MCF 10A (cell line): ENCODE results near the gene CC2D2A. TPM values are rescaled to one million over a fixed set of nuclear protein-coding genes. Genes with fewer than 3 reads are reported as not detected.
A peak's percentile ranks its signal among the peaks of the same experiment; 100 is the strongest.
"Not testable (repeated sequence)": the region's sequence is repeated elsewhere in the genome, so short reads cannot be mapped to it uniquely, and the experiment has no call there.

Source experiments
- BruUV-seq: library from RNA; stranded (reverse); fragments of 400-500 nt; replicated peaks from 2 replicates; lab custom pipeline; 2021; lab: Mats Ljungman, UMichigan
- CTCF ChIA-PET: fragments of 300-600 bp; sonication (Branson Sonifier 250); formaldehyde crosslinking; extraction: SDS; loops from one replicate; lab custom pipeline; 2021; ENCODE audit warnings: antibody characterized with exemption, inconsistent platforms; lab: Yijun Ruan, JAX
- POLR2A ChIA-PET: fragments of 300-600, 350-650 bp; sonication (Branson Sonifier 250); formaldehyde crosslinking; extraction: SDS; loops from one replicate; lab custom pipeline; 2020; ENCODE audit warnings: antibody characterized with exemption, inconsistent platforms; lab: Yijun Ruan, JAX
- DNase-seq: peaks from one replicate; pipeline ENCODE4 v3.0.0-alpha.2; 2018; ENCODE audit not compliant: unreplicated experiment
- H3K27ac Mint-ChIP-seq: one replicate; pipeline ENCODE4 v1.8.0; 2022; ENCODE audit warnings: mild to moderate bottlenecking, low read depth, mixed read lengths; ENCODE audit not compliant: unreplicated experiment
- H3K27me3 Mint-ChIP-seq: one replicate; pipeline ENCODE4 v1.8.0; 2022; ENCODE audit warnings: mixed read lengths; ENCODE audit not compliant: insufficient read depth, unreplicated experiment
- H3K36me3 Mint-ChIP-seq: one replicate; pipeline ENCODE4 v1.8.0; 2022; ENCODE audit warnings: mild to moderate bottlenecking, moderate library complexity, mixed read lengths; ENCODE audit not compliant: insufficient read depth, unreplicated experiment
- H3K4me1 Mint-ChIP-seq: one replicate; pipeline ENCODE4 v1.8.0; 2022; ENCODE audit warnings: mixed read lengths; ENCODE audit not compliant: insufficient read depth, unreplicated experiment
- H3K4me3 Mint-ChIP-seq: one replicate; pipeline ENCODE4 v1.8.0; 2022; ENCODE audit warnings: mild to moderate bottlenecking, moderate library complexity, mixed read lengths; ENCODE audit not compliant: unreplicated experiment
- H3K9me3 Mint-ChIP-seq: one replicate; pipeline ENCODE4 v1.8.0; 2022; ENCODE audit warnings: mixed read lengths; ENCODE audit not compliant: unreplicated experiment
- intact Hi-C: fragments of 100-400 bp; cut with micrococcal nuclease; formaldehyde crosslinking; loops from 2 replicates; pipeline ENCODE4 v1.14.1; 2022
- total RNA-seq: library from RNA; stranded (reverse); gene quantifications from 2 replicates; pipeline ENCODE4 v1.2.3, GENCODE V29; 2022
- TF ChIP-seq, protein P1 (sequence below): fragments of 200-600 bp; IDR thresholded peaks from one replicate; pipeline ENCODE4 v1.8.0; 2022; ENCODE audit warnings: antibody characterized with exemption, mild to moderate bottlenecking; ENCODE audit not compliant: unreplicated experiment

CC2D2A gene
- total RNA-seq, 1 experiment from 2014 or later, result 8.6 TPM

DNA sequence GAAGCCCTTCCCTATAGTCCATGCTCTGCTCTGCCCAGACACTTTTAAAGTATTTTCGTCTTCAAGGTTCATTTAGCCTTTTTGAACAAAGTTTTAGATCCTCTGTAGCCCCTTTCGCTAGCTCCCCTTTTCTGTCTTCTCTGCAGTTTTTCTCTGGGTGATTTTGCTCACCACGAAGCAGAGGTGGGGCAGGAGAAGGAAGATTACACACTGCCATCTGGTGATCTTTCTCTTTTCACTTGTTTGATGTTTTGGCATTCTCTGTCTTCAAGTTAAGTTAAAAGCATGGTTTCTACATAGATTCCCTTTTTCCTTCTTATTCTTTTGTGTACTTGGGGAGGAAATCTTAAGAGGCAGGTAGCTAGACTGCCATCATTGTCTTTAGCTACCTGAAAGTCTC, 43.9 kb downstream of the CC2D2A start:
- CTCF ChIA-PET, result interaction anchor here (0.6 to 2.4 kb wide), 6 partner anchors 10 to 838 kb away, joined by 3 to 7 read pairs (median 3); no protein-coding TSS in a partner anchor
- H3K4me1 Mint-ChIP-seq, result no peaks in the 10 kb centered on the region
- H3K9me3 Mint-ChIP-seq, result no peaks in the 10 kb centered on the region
- H3K4me3 Mint-ChIP-seq, result no peak overlapping the region
- TF ChIP-seq, protein P1, sequence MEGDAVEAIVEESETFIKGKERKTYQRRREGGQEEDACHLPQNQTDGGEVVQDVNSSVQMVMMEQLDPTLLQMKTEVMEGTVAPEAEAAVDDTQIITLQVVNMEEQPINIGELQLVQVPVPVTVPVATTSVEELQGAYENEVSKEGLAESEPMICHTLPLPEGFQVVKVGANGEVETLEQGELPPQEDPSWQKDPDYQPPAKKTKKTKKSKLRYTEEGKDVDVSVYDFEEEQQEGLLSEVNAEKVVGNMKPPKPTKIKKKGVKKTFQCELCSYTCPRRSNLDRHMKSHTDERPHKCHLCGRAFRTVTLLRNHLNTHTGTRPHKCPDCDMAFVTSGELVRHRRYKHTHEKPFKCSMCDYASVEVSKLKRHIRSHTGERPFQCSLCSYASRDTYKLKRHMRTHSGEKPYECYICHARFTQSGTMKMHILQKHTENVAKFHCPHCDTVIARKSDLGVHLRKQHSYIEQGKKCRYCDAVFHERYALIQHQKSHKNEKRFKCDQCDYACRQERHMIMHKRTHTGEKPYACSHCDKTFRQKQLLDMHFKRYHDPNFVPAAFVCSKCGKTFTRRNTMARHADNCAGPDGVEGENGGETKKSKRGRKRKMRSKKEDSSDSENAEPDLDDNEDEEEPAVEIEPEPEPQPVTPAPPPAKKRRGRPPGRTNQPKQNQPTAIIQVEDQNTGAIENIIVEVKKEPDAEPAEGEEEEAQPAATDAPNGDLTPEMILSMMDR, result no peak
- peaks cover 42% of the 10 kb centered on the region for H3K36me3 Mint-ChIP-seq
- H3K27ac Mint-ChIP-seq, result peak overlapping the region; percentile 25
- intact Hi-C loops, result no loop called here
- no peak for DNase-seq
- BruUV-seq, result no TSS peak
- POLR2A ChIA-PET, result no interaction called here
- no peaks in the 10 kb centered on the region for H3K27me3 Mint-ChIP-seq

DNA sequence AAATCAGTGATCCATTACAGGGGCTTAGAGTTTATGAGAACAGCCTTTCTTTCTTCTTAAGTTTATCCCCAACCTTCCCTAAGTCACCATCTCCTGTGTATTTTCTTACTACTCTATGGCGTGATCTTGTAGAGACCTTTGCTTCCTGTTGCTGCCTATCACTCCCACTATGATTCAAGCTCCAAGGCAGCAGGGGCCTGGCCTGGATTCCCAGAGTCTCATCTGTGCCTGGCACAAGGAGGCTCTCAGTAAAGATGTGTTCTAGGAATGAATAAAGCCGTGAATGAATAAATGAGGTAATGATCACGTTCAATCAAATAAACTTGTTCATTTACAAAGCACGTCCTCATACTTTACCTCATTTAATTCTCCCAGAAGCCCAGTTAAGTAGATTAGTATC, 45.4 kb downstream of the CC2D2A start:
- TF ChIP-seq, protein P1, result no peak
- Mint-ChIP-seq H3K9me3 (no peaks in the 10 kb centered on the region), H3K4me3 (no peak overlapping the region), H3K27ac (no peak overlapping the region), H3K4me1 (no peaks in the 10 kb centered on the region), H3K36me3 (peaks cover 52% of the 10 kb centered on the region), H3K27me3 (no peaks in the 10 kb centered on the region)
- POLR2A ChIA-PET, result no interaction called here
- CTCF ChIA-PET, result interaction anchor here (1.8 kb wide), 1 partner anchor 36 kb away, joined by 9 read pairs; no protein-coding TSS in a partner anchor
- DNase-seq, result no peak
- no TSS peak for BruUV-seq
- intact Hi-C loops, result no loop called here

DNA sequence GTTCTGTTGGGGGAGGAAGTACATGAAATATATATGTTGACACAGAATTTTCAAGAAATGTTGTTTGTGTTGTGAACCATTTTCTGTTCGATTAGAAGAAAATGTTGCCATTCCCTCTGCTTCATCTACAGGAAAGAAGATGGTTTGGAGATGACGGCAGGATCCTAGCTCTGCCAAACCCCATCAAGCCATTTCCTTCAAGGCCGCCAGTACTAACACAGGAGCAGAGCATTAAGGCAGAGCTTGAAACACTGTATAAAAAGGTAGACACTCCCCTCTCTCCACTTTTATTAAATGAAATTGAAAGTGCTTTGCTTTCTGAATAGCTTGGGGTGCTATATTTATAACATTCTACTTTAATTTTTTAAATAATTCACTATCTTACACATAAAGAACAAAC, 46.8 kb downstream of the CC2D2A start:
- Mint-ChIP-seq H3K27me3 (no peaks in the 10 kb centered on the region), H3K4me1 (peaks cover 9% of the 10 kb centered on the region), H3K36me3 (peaks cover 42% of the 10 kb centered on the region), H3K4me3 (no peak overlapping the region), H3K9me3 (no peaks in the 10 kb centered on the region), H3K27ac (no peak overlapping the region)
- POLR2A ChIA-PET, result no interaction called here
- CTCF ChIA-PET, result interaction anchor here (1.8 kb wide), 1 partner anchor 37 kb away, joined by 9 read pairs; no protein-coding TSS in a partner anchor
- intact Hi-C loops, result no loop called here
- BruUV-seq, result no TSS peak
- TF ChIP-seq, protein P1, result no peak
- DNase-seq, result no peak

DNA sequence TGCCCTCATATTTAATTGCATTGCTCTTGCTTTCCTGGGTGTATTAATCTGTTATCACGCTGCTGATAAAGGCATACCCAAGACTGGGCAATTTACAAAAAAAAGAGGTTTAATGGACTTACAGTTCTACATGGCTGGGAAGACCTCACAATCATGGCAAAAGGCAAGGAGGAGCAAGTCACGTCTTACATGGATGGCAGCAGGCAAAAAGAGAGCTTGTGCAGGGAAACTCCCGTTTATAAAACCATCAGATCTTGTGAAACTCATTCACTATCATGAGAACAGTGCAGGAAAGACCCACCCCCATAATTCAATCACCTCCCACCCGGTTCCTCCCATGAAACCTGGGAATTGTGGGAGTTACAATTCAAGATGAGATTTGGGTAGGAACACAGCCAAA, 48.0 kb downstream of the CC2D2A start:
- H3K4me3 Mint-ChIP-seq, H3K4me1 Mint-ChIP-seq, intact Hi-C loops, BruUV-seq, DNase-seq, POLR2A ChIA-PET, H3K27me3 Mint-ChIP-seq, H3K9me3 Mint-ChIP-seq, H3K27ac Mint-ChIP-seq: not testable (repeated sequence)
- CTCF ChIA-PET, result interaction anchor here (0.6 kb wide), 1 partner anchor 32 kb away, joined by 3 read pairs; no protein-coding TSS in a partner anchor
- H3K36me3 Mint-ChIP-seq, result peaks cover 42% of the 10 kb centered on the region
